BLaER1 treated with 17β-estradiol and CSF1 and Interleukin-3, amounts not matched to agents 10 nM and 100 nM (cell line): Measurements from ENCODE around the gene PRKAR2A.
"Not testable (repeated sequence)": the region's sequence is repeated elsewhere in the genome, so short reads cannot be mapped to it uniquely, and the experiment has no call there.

Experiments
- H3K27ac ChIP-seq, 11 experiments: shearing (Covaris generic); formaldehyde crosslinking; 2 replicates each; pipeline ENCODE4 v1.8.1; 2022
- H3K27me3 ChIP-seq, 11 experiments: shearing (Covaris generic); formaldehyde crosslinking; 2 replicates each; pipeline ENCODE4 v1.8.1; 2022
- H3K36me3 ChIP-seq, 11 experiments: shearing (Covaris generic); formaldehyde crosslinking; 2 replicates each; pipeline ENCODE4 v1.8.1; 2022
- H3K4me1 ChIP-seq, 10 experiments: shearing (Covaris generic); formaldehyde crosslinking; 2 replicates each; pipeline ENCODE4 v1.8.1; 2022
- H3K4me2 ChIP-seq, 11 experiments: shearing (Covaris generic); formaldehyde crosslinking; 2 replicates each; pipeline ENCODE4 v1.8.1; 2022
- H3K4me3 ChIP-seq, 10 experiments: shearing (Covaris generic); formaldehyde crosslinking; 2 replicates each; pipeline ENCODE4 v1.8.1; 2022
- H3K9ac ChIP-seq, 11 experiments: shearing (Covaris generic); formaldehyde crosslinking; 2 replicates each; pipeline ENCODE4 v1.8.1; 2022
- H3K9me3 ChIP-seq, 11 experiments: shearing (Covaris generic); formaldehyde crosslinking; replicated peaks in 1 of 11; 2 replicates each; pipeline ENCODE4 v1.8.1; 2022
- H4K20me1 ChIP-seq, 11 experiments: shearing (Covaris generic); formaldehyde crosslinking; 2 replicates each; pipeline ENCODE4 v1.8.1; 2022
- Cebpa-rat ChIP-seq, 11 experiments: shearing (Covaris generic); IDR thresholded peaks; 2 replicates each; pipeline ENCODE4 v1.8.1; 2022

The PRKAR2A gene

GRCh38 chr3:48747706-48748105, 100.0 kb downstream of the PRKAR2A start:
- H3K27me3 ChIP-seq, result no peaks in the 10 kb centered on the region
- H3K4me2 ChIP-seq, result peak overlapping the region in 2 of 11 experiments; percentile 80 to 87; a peak in 4 of 22 replicates
- H3K27ac ChIP-seq, result no peak overlapping the region
- H3K4me3 ChIP-seq, result no peak overlapping the region
- H4K20me1 ChIP-seq, result no peaks in the 10 kb centered on the region
- H3K36me3 ChIP-seq, result peaks cover 14 to 60% (median 42%) of the 10 kb centered on the region in 11 experiments; a peak in 21 of 22 replicates
- H3K9ac ChIP-seq, result no peak overlapping the region
- peaks cover 0 to 57% (median 4%) of the 10 kb centered on the region in 10 experiments; a peak in 9 of 20 replicates for H3K4me1 ChIP-seq
- TF ChIP-seq Cebpa-rat (IDR thresholded peaks at IDR 0.05), result no peak
- peaks cover 0 to 11% (median 0%) of the 10 kb centered on the region in 11 experiments; a peak in 6 of 22 replicates for H3K9me3 ChIP-seq

- TF ChIP-seq Cebpa-rat (IDR thresholded peaks at IDR 0.05), result no peak
- no peak overlapping the region for H3K4me3 ChIP-seq
- H3K27me3 ChIP-seq, result no peaks in the 10 kb centered on the region
- H4K20me1 ChIP-seq, result no peaks in the 10 kb centered on the region
- peaks cover 0 to 53% (median 4%) of the 10 kb centered on the region in 10 experiments; a peak in 9 of 20 replicates for H3K4me1 ChIP-seq
- no peak overlapping the region for H3K9ac ChIP-seq
- peaks cover 0 to 11% (median 0%) of the 10 kb centered on the region in 11 experiments; a peak in 6 of 22 replicates for H3K9me3 ChIP-seq
- H3K27ac ChIP-seq, result no peak overlapping the region
- no peak overlapping the region; a peak in 1 of 22 replicates for H3K4me2 ChIP-seq
- H3K36me3 ChIP-seq, result peaks cover 14 to 59% (median 38%) of the 10 kb centered on the region in 11 experiments; a peak in 21 of 22 replicates
Observed at GRCh38 chr3:48747015-48747615, 100.6 kb downstream of the PRKAR2A start.

- peaks cover 6 to 29% (median 21%) of the 10 kb centered on the region in 11 experiments; a peak in 19 of 22 replicates for H3K36me3 ChIP-seq
- no peak overlapping the region for H3K4me3 ChIP-seq
- H4K20me1 ChIP-seq, result no peaks in the 10 kb centered on the region
- TF ChIP-seq Cebpa-rat (IDR thresholded peaks at IDR 0.05), result no peak
- H3K4me1 ChIP-seq, result peaks cover 6 to 20% (median 10%) of the 10 kb centered on the region in 10 experiments; a peak in 19 of 20 replicates
- no peak overlapping the region for H3K27ac ChIP-seq
- no peaks in the 10 kb centered on the region for H3K27me3 ChIP-seq
- no peak overlapping the region for H3K4me2 ChIP-seq
- H3K9ac ChIP-seq, result no peak overlapping the region
- peaks cover 0 to 11% (median 0%) of the 10 kb centered on the region in 11 experiments; a peak in 6 of 22 replicates for H3K9me3 ChIP-seq
Observed at GRCh38 chr3:48743773-48744172, 103.9 kb downstream of the PRKAR2A start.

GRCh38 chr3:48741226-48741625, 106.4 kb downstream of the PRKAR2A start:
- not testable (repeated sequence) for H4K20me1 ChIP-seq, H3K27me3 ChIP-seq, H3K4me3 ChIP-seq, H3K9ac ChIP-seq, H3K4me2 ChIP-seq, H3K27ac ChIP-seq
- H3K36me3 ChIP-seq, result peaks cover 0 to 13% (median 11%) of the 10 kb centered on the region in 11 experiments; a peak in 13 of 22 replicates
- peaks cover 0 to 11% (median 0%) of the 10 kb centered on the region in 11 experiments; a peak in 6 of 22 replicates for H3K9me3 ChIP-seq
- peaks cover 0 to 10% (median 7%) of the 10 kb centered on the region in 10 experiments; a peak in 14 of 20 replicates for H3K4me1 ChIP-seq

GRCh38 chr3:48739955-48740823, 107.5 kb downstream of the PRKAR2A start:
- H3K9me3 ChIP-seq, result peaks cover 0 to 2% (median 0%) of the 10 kb centered on the region in 11 experiments; a peak in 3 of 22 replicates
- H4K20me1 ChIP-seq, result no peaks in the 10 kb centered on the region
- no peak for TF ChIP-seq Cebpa-rat (IDR thresholded peaks at IDR 0.05)
- H3K36me3 ChIP-seq, result peaks cover 0 to 3% (median 2%) of the 10 kb centered on the region in 11 experiments; a peak in 6 of 22 replicates
- no peaks in the 10 kb centered on the region for H3K27me3 ChIP-seq
- peak overlapping the region in 8 of 11 experiments; percentile 1 to 61 (median 30); a peak in 10 of 22 replicates for H3K4me2 ChIP-seq
- no peak overlapping the region for H3K27ac ChIP-seq
- peaks cover 5 to 17% (median 11%) of the 10 kb centered on the region in 10 experiments; a peak in 15 of 20 replicates for H3K4me1 ChIP-seq
- no peak overlapping the region for H3K4me3 ChIP-seq
- H3K9ac ChIP-seq, result no peak overlapping the region

- H3K4me2 ChIP-seq, result peak overlapping the region in 8 of 11 experiments; percentile 1 to 61 (median 30); a peak in 10 of 22 replicates
- H3K27me3 ChIP-seq, result no peaks in the 10 kb centered on the region
- no peaks in the 10 kb centered on the region for H3K36me3 ChIP-seq
- H3K27ac ChIP-seq, result no peak overlapping the region
- H3K4me3 ChIP-seq, result no peak overlapping the region
- peaks cover 5 to 18% (median 11%) of the 10 kb centered on the region in 10 experiments; a peak in 15 of 20 replicates for H3K4me1 ChIP-seq
- no peak overlapping the region for H3K9ac ChIP-seq
- no peaks in the 10 kb centered on the region for H3K9me3 ChIP-seq
- TF ChIP-seq Cebpa-rat (IDR thresholded peaks at IDR 0.05), result no peak
- H4K20me1 ChIP-seq, result no peaks in the 10 kb centered on the region
Observed at GRCh38 chr3:48739617-48739954, 108.1 kb downstream of the PRKAR2A start.

GRCh38 chr3:48738926-48739616, 108.6 kb downstream of the PRKAR2A start:
- peak overlapping the region in 5 of 11 experiments; percentile 27 to 61 (median 50); a peak in 8 of 22 replicates for H3K4me2 ChIP-seq
- no peak overlapping the region for H3K4me3 ChIP-seq
- no peak overlapping the region for H3K9ac ChIP-seq

GRCh38 chr3:48738144-48738536, 109.5 kb downstream of the PRKAR2A start:
- no peak for TF ChIP-seq Cebpa-rat (IDR thresholded peaks at IDR 0.05)
- H3K36me3 ChIP-seq, result no peaks in the 10 kb centered on the region
- H3K4me1 ChIP-seq, result peaks cover 5 to 18% (median 11%) of the 10 kb centered on the region in 10 experiments; a peak in 15 of 20 replicates
- H4K20me1 ChIP-seq, result no peaks in the 10 kb centered on the region
- no peak overlapping the region for H3K9ac ChIP-seq
- H3K27me3 ChIP-seq, result no peaks in the 10 kb centered on the region
- no peak overlapping the region for H3K27ac ChIP-seq
- no peak overlapping the region for H3K4me2 ChIP-seq
- H3K4me3 ChIP-seq, result no peak overlapping the region
- H3K9me3 ChIP-seq, result peaks cover 0 to 8% (median 2%) of the 10 kb centered on the region in 11 experiments; a peak in 7 of 22 replicates

More at GRCh38 chr3:48738926-48739616, 108.6 kb downstream of the PRKAR2A start:
- no peak overlapping the region for H3K27ac ChIP-seq
- H3K36me3 ChIP-seq, result no peaks in the 10 kb centered on the region
- peaks cover 0 to under 1% (median 0%) of the 10 kb centered on the region in 11 experiments; a peak in 2 of 22 replicates for H3K9me3 ChIP-seq
- no peaks in the 10 kb centered on the region for H4K20me1 ChIP-seq
- TF ChIP-seq Cebpa-rat (IDR thresholded peaks at IDR 0.05), result no peak
- no peaks in the 10 kb centered on the region for H3K27me3 ChIP-seq
- H3K4me1 ChIP-seq, result peaks cover 5 to 18% (median 11%) of the 10 kb centered on the region in 10 experiments; a peak in 15 of 20 replicates

GRCh38 chr3:48735075-48735767, 112.5 kb downstream of the PRKAR2A start:
- H3K27me3 ChIP-seq, H3K36me3 ChIP-seq, H3K27ac ChIP-seq, H3K4me3 ChIP-seq, H4K20me1 ChIP-seq: not testable (repeated sequence)
- Histone ChIP-seq H3K4me2 (peak overlapping the region in 4 of 11 experiments; percentile 3 to 31 (median 14); a peak in 2 of 22 replicates), H3K9me3 (peaks cover 0 to 10% (median 4%) of the 10 kb centered on the region in 11 experiments; a peak in 7 of 22 replicates), H3K9ac (0 out of 22 replicates have a peak overlapping the region, but pooled peaks of 1 of the 11 experiments have one; percentile 21), H3K4me1 (peaks cover 5 to 17% (median 11%) of the 10 kb centered on the region in 10 experiments; a peak in 15 of 20 replicates)

GRCh38 chr3:48734541-48734940, 113.1 kb downstream of the PRKAR2A start:
- Histone ChIP-seq H3K9me3 (peaks cover 0 to 10% (median 4%) of the 10 kb centered on the region in 11 experiments; a peak in 7 of 22 replicates), H3K4me1 (peaks cover 2 to 11% (median 7%) of the 10 kb centered on the region in 10 experiments; a peak in 15 of 20 replicates)
- not testable (repeated sequence) for H3K36me3 ChIP-seq, H4K20me1 ChIP-seq, H3K27me3 ChIP-seq, H3K4me3 ChIP-seq, H3K9ac ChIP-seq, H3K27ac ChIP-seq, H3K4me2 ChIP-seq

- H3K27me3 ChIP-seq, result not testable (repeated sequence)
Observed at GRCh38 chr3:48733752-48734518, 113.7 kb downstream of the PRKAR2A start.

More at GRCh38 chr3:48733752-48734518, 113.7 kb downstream of the PRKAR2A start:
- H3K27ac ChIP-seq, H4K20me1 ChIP-seq, H3K4me2 ChIP-seq, H3K9ac ChIP-seq, H3K4me3 ChIP-seq, H3K36me3 ChIP-seq: not testable (repeated sequence)
- Histone ChIP-seq H3K9me3 (peaks cover 0 to 10% (median 4%) of the 10 kb centered on the region in 11 experiments; a peak in 7 of 22 replicates), H3K4me1 (peaks cover 0 to 10% (median 5%) of the 10 kb centered on the region in 10 experiments; a peak in 10 of 20 replicates)
